Activated CD4-positive, CD25-positive, alpha-beta regulatory T cell treated with anti-CD3 and anti-CD28 coated beads, Interleukin-2, amount 50 U/mL, for 72 hours (primary cell): Measurements from ENCODE around the gene DCDC2B.

Experiments used
- DNase-seq: peaks from one replicate; pipeline ENCODE4 v3.0.0; 2021

Gene DCDC2B

DNA sequence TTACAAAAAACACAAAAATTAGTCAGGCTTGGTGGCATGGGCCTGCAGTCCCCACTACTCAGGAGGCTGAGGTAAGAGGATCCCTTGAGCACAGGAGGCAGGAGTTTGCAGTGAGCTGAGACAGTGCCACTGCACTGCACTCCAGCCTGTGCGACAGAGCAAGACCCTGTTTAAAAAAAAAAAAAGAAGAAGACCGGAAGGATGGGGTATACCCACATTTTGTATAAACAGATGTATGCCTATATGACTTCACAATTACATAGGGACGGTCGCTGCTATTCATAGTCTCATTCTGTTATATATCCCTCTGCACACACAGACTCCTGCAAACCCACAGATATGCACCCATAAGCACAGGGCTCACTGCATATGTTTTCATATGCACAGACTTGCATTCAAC is 54.9 kb downstream of the DCDC2B start:
- no peak for DNase-seq
